H1 (cell line): ENCODE results near the gene RAB14. TPM values are rescaled to one million over a fixed set of nuclear protein-coding genes. Genes with fewer than 3 reads are reported as not detected.

ENCODE experiments used
- CTCF ChIA-PET: fragments of 300-600 bp; sonication (Branson Sonifier 250); formaldehyde crosslinking; loops from one replicate; lab custom pipeline; 2021; ENCODE audit not compliant: partially characterized antibody; lab: Charles Lee
- POLR2A ChIA-PET: fragments of 300-600 bp; sonication (Branson Sonifier 250); formaldehyde crosslinking; loops from one replicate; lab custom pipeline; 2021; ENCODE audit warnings: inconsistent platforms; ENCODE audit not compliant: partially characterized antibody; lab: Charles Lee
- DNase-seq, 2 experiments: peaks; one replicate each; pipeline versions ENCODE4 v3.0.0 to v3.0.0-alpha.2; 2010 to 2022; ENCODE audit warnings: low spot score in 2 of 2, low read depth in 1 of 2, mixed read lengths in 1 of 2
- FAIRE-seq: peaks from 2 replicates; lab custom pipeline; 2011; peaks lifted over from hg19 to GRCh38; lab: Jason Lieb, UNC
- H2AFZ ChIP-seq: 2 replicates; pipeline ENCODE4 v1.8.1; 2012; ENCODE audit warnings: low read length, inconsistent platforms
- H2AK5ac ChIP-seq: 2 replicates; pipeline ENCODE4 v1.6.1; 2013; ENCODE audit warnings: low read depth, low read length
- H2BK120ac ChIP-seq: replicated peaks from 2 replicates; pipeline ENCODE3; 2013; ENCODE audit warnings: low read depth, low read length, inconsistent platforms
- H2BK12ac ChIP-seq: 2 replicates; pipeline ENCODE4 v1.6.1; 2013; ENCODE audit warnings: low read depth, low read length
- H2BK15ac ChIP-seq: 2 replicates; pipeline ENCODE4 v1.6.1; 2013; ENCODE audit warnings: low read length
- H2BK20ac ChIP-seq: 2 replicates; pipeline ENCODE4 v1.6.1; 2013; ENCODE audit warnings: low read length
- H2BK5ac ChIP-seq: 2 replicates; pipeline ENCODE4 v1.6.1; 2013; ENCODE audit warnings: low read depth, low read length
- H3K14ac ChIP-seq: 2 replicates; pipeline ENCODE4 v1.6.1; 2013; ENCODE audit warnings: inconsistent platforms; ENCODE audit not compliant: insufficient read length
- H3K18ac ChIP-seq: 2 replicates; pipeline ENCODE4 v1.6.1; 2013; ENCODE audit warnings: low read length; ENCODE audit errors: extremely low read depth
- H3K23ac ChIP-seq: 2 replicates; pipeline ENCODE4 v1.6.1; 2013; ENCODE audit warnings: inconsistent platforms; ENCODE audit not compliant: insufficient read length
- H3K23me2 ChIP-seq: 2 replicates; pipeline ENCODE4 v1.6.1; 2013; ENCODE audit warnings: low read depth, low read length
- H3K27ac ChIP-seq: 2 replicates; pipeline ENCODE4 v1.6.1; 2011; ENCODE audit warnings: low read depth, low read length, inconsistent platforms
- H3K27me3 ChIP-seq, 4 experiments: replicated peaks in 1 of 4; 1 replicate in 1 of 4; 2 replicates in 3 of 4; pipeline versions ENCODE4 v1.6.1 to v1.8.1; 2011 to 2013; ENCODE audit warnings: low read length in 3 of 4, mild to moderate bottlenecking in 3 of 4, inconsistent platforms in 2 of 4, mixed read lengths in 2 of 4, moderate library complexity in 1 of 4; ENCODE audit not compliant: control insufficient read depth in 3 of 4, insufficient read depth in 3 of 4; ENCODE audit errors: extremely low read depth in 1 of 4
- H3K36me3 ChIP-seq, 4 experiments: 2 replicates each; pipeline versions ENCODE4 v1.6.1 to v1.8.1; 2011 to 2013; ENCODE audit warnings: mild to moderate bottlenecking in 4 of 4, low read length in 3 of 4, moderate library complexity in 2 of 4, control low read depth in 1 of 4, inconsistent platforms in 1 of 4; ENCODE audit not compliant: insufficient read depth in 4 of 4, control insufficient read depth in 2 of 4
- H3K4ac ChIP-seq: replicated peaks from 2 replicates; pipeline ENCODE3; 2013; ENCODE audit warnings: low read length, low read depth, mixed read lengths, inconsistent platforms; ENCODE audit not compliant: insufficient read length
- H3K4me1 ChIP-seq, 4 experiments: replicated peaks in 1 of 4; 1 replicate in 1 of 4; 2 replicates in 3 of 4; pipeline versions ENCODE4 v1.6.1 to v1.8.1; 2011 to 2013; ENCODE audit warnings: low read length in 3 of 4, inconsistent platforms in 2 of 4, mixed read lengths in 1 of 4; ENCODE audit not compliant: insufficient read depth in 4 of 4, control insufficient read depth in 3 of 4
- H3K4me2 ChIP-seq, 2 experiments: 2 replicates each; pipeline versions ENCODE4 v1.6.1 to v1.8.1; 2011 to 2013; ENCODE audit warnings: low read depth in 2 of 2, low read length in 2 of 2, control low read depth in 1 of 2, inconsistent platforms in 1 of 2, mild to moderate bottlenecking in 1 of 2; ENCODE audit not compliant: insufficient read depth in 1 of 2
- H3K4me3 ChIP-seq, 4 experiments: fragments of 200-600, 300-600 bp in 1 of 4; sonication (generic), shearing (Covaris generic), sonication (Bioruptor Twin) in 1 of 4; 2 replicates each; pipeline versions ENCODE4 v1.5.1 to v1.8.1; 2011 to 2016; ENCODE audit warnings: low read length in 4 of 4, low read depth in 3 of 4, control low read depth in 2 of 4, inconsistent platforms in 2 of 4, mild to moderate bottlenecking in 2 of 4, mixed read lengths in 1 of 4, moderate library complexity in 1 of 4; ENCODE audit not compliant: insufficient read depth in 2 of 4; ENCODE audit errors: extremely low read depth in 1 of 4
- H3K56ac ChIP-seq: replicated peaks from 2 replicates; pipeline ENCODE3; 2013; ENCODE audit warnings: low read depth, mild to moderate bottlenecking, mixed read lengths, low read length, inconsistent platforms; ENCODE audit not compliant: insufficient read length
- H3K79me1 ChIP-seq: 2 replicates; pipeline ENCODE4 v1.6.1; 2013; ENCODE audit warnings: low read depth, low read length, control low read depth
- H3K79me2 ChIP-seq, 2 experiments: 2 replicates each; pipeline versions ENCODE4 v1.6.1 to v1.8.1; 2012 to 2013; ENCODE audit warnings: low read length in 2 of 2, mild to moderate bottlenecking in 2 of 2, inconsistent platforms in 1 of 2; ENCODE audit not compliant: insufficient read depth in 2 of 2, control insufficient read depth in 1 of 2
- H3K9ac ChIP-seq, 4 experiments: replicated peaks in 1 of 4; 1 replicate in 1 of 4; 2 replicates in 3 of 4; pipeline versions ENCODE4 v1.6.1 to v1.8.1; 2011 to 2013; ENCODE audit warnings: low read depth in 3 of 4, low read length in 3 of 4, control low read depth in 2 of 4, mild to moderate bottlenecking in 2 of 4, moderate library complexity in 2 of 4, inconsistent platforms in 1 of 4; ENCODE audit errors: extremely low read depth in 1 of 4
- H3K9me3 ChIP-seq, 2 experiments: 2 replicates each; pipeline versions ENCODE4 v1.6.1 to v1.8.1; 2012 to 2013; ENCODE audit warnings: mild to moderate bottlenecking in 2 of 2, moderate library complexity in 2 of 2, control low read depth in 1 of 2, inconsistent platforms in 1 of 2, low read depth in 1 of 2, low read length in 1 of 2, mixed read lengths in 1 of 2; ENCODE audit not compliant: insufficient read depth in 2 of 2
- H4K20me1 ChIP-seq, 2 experiments: replicated peaks in 1 of 2; 2 replicates each; pipeline versions ENCODE3 to v1.8.1; 2011 to 2013; ENCODE audit warnings: inconsistent platforms in 2 of 2, low read length in 2 of 2, mild to moderate bottlenecking in 1 of 2; ENCODE audit not compliant: insufficient read depth in 2 of 2, control insufficient read depth in 1 of 2
- H4K5ac ChIP-seq: 2 replicates; pipeline ENCODE4 v1.6.1; 2013; ENCODE audit warnings: low read length, low read depth, mixed read lengths, inconsistent platforms; ENCODE audit not compliant: insufficient read length
- H4K8ac ChIP-seq: 2 replicates; pipeline ENCODE4 v1.8.0; 2013; ENCODE audit warnings: mild to moderate bottlenecking, moderate library complexity, low read length, inconsistent platforms; ENCODE audit not compliant: insufficient read depth; ENCODE audit errors: extremely low read depth
- H4K91ac ChIP-seq: replicated peaks from 2 replicates; pipeline ENCODE3; 2013; ENCODE audit warnings: low read length, mixed read lengths, inconsistent platforms; ENCODE audit not compliant: insufficient read length
- CEBPB ChIP-seq: IDR thresholded peaks from 2 replicates; pipeline ENCODE4 v1.6.1; 2012; ENCODE audit warnings: low read depth, low read length
- GABPA ChIP-seq: IDR thresholded peaks from 2 replicates; pipeline ENCODE4 v1.6.1; 2011; ENCODE audit warnings: mild to moderate bottlenecking, low read length, moderate library complexity, borderline replicate concordance; ENCODE audit not compliant: insufficient read depth
- WGBS, 2 experiments: shearing (Covaris generic) in 1 of 2; methylation state at CpG; one replicate each; pipeline versions ENCODE4 v1.1.6 to v1.1.7; 2013 to 2015; ENCODE audit warnings: low lambda C conversion rate in 2 of 2, mixed read lengths in 2 of 2, inconsistent platforms in 1 of 2, low coverage in 1 of 2, missing lambda C conversion rate in 1 of 2; ENCODE audit not compliant: insufficient replicate concordance in 2 of 2, insufficient coverage in 1 of 2, insufficient read length in 1 of 2; ENCODE audit errors: extremely low coverage in 1 of 2, missing lambda C conversion rate in 1 of 2; 5-methylcytosine and 5-hydroxymethylcytosine counted together
- polyA plus RNA-seq, 7 experiments: library from polyadenylated mRNA; depleted of rRNA in 3 of 7; stranded (reverse) in 5 of 7; unstranded in 2 of 7; fragments of >200 nt in 5 of 7; fragments of 200-250 nt in 2 of 7; gene quantifications; 1 replicate in 5 of 7; 2 replicates in 1 of 7; 4 replicates in 1 of 7; pipeline versions ENCODE4 v1.2.1 to v1.2.3, GENCODE V29; 2011 to 2013; ENCODE audit warnings: missing spikeins in 2 of 7, mixed read lengths in 2 of 7
- total RNA-seq: library from RNA; stranded (reverse); fragmentation: NEBNext Ultra II Directional; extraction: Animal tissue kit (Norgen Biotek cat#: 25700); gene quantifications from 2 replicates; pipeline ENCODE4 v1.2.1, GENCODE V29; 2021

RAB14 gene
- total and polyA plus RNA-seq, 2 of the 8 experiments (the other 6 are each of a cell fraction or from before 2014, with no cell fraction given), result 9.1 to 44.8 TPM

GRCh38 chr9:121233906-121234831 lies 32.5 kb upstream of the RAB14 start:
- Histone ChIP-seq H2BK5ac (no peak overlapping the region), H2BK12ac (no peak overlapping the region), H3K18ac (no peak overlapping the region), H2AFZ (no peak overlapping the region), H2BK20ac (no peak overlapping the region), H3K23ac (no peak overlapping the region), H3K56ac (no peak overlapping the region), H2AK5ac (no peak overlapping the region), H3K4ac (no peak overlapping the region), H3K4me3 (no peak overlapping the region), H3K27me3 (peaks cover 0 to 2% (median 0%) of the 10 kb centered on the region in 4 experiments; a peak in 3 of 7 replicates), H3K23me2 (no peaks in the 10 kb centered on the region), H3K9ac (no peak overlapping the region), H3K4me2 (no peak overlapping the region), H4K91ac (no peak overlapping the region), H4K20me1 (no peaks in the 10 kb centered on the region), H2BK15ac (no peak overlapping the region), H3K4me1 (peaks cover 0 to 3% (median 0%) of the 10 kb centered on the region in 4 experiments; a peak in 1 of 7 replicates), H2BK120ac (no peak overlapping the region), H3K79me1 (no peaks in the 10 kb centered on the region), H3K27ac (no peak overlapping the region), H3K79me2 (no peaks in the 10 kb centered on the region), H3K9me3 (no peaks in the 10 kb centered on the region), H3K36me3 (no peaks in the 10 kb centered on the region), H3K14ac (no peak overlapping the region), H4K8ac (no peak overlapping the region), H4K5ac (no peak overlapping the region)
- POLR2A ChIA-PET, result interaction anchor here (0.8 kb wide), 1 partner anchor 43 kb away, joined by 4 read pairs; no protein-coding TSS in a partner anchor
- no peak for TF ChIP-seq GABPA
- TF ChIP-seq CEBPB, result peak; percentile 49; the same call in 1 of the 2 replicates
- WGBS, 2 experiments, result 89% methylated on average over 11 of the region's 11 CpGs; no CpG with 5 or more reads in 1 of the 2 experiments
- CTCF ChIA-PET, result interaction anchor here (0.5 to 3.1 kb wide), 14 partner anchors 8 to 152 kb away, joined by 3 to 17 read pairs (median 4); no protein-coding TSS in a partner anchor
- FAIRE-seq (no peak), DNase-seq (no peak)
